HEK293 (cell line): ENCODE data around the gene ARHGAP28.
A peak's percentile ranks its signal among the peaks of the same experiment; 100 is the strongest.
"Not testable (repeated sequence)": the region's sequence is repeated elsewhere in the genome, so short reads cannot be mapped to it uniquely, and the experiment has no call there.

ENCODE experiments used
- CTCF ChIA-PET: fragments of 350-600 bp; formaldehyde crosslinking; extraction: SDS; loops from one replicate; lab custom pipeline; 2021; ENCODE audit warnings: antibody characterized with exemption; lab: Yijun Ruan, JAX
- POLR2A ChIA-PET: fragments of 300-600 bp; formaldehyde crosslinking; extraction: SDS; loops from one replicate; lab custom pipeline; 2020; ENCODE audit warnings: antibody characterized with exemption, inconsistent platforms; lab: Yijun Ruan, JAX
- H3K27ac ChIP-seq: fragments of 200-500 bp; sonication (Bioruptor generic); 2 replicates; pipeline ENCODE4 v1.5.1; 2014; ENCODE audit warnings: low read depth, low read length, control low read depth, inconsistent platforms; ENCODE audit errors: extremely low read depth
- H3K36me3 ChIP-seq, 2 experiments: fragments of 200-500 bp in 1 of 2; sonication (Bioruptor generic) in 1 of 2; 1 replicate in 1 of 2; 2 replicates in 1 of 2; pipeline ENCODE4 v1.5.1; 2014 to 2017; ENCODE audit warnings: inconsistent platforms in 2 of 2, low read length in 2 of 2; ENCODE audit not compliant: control insufficient read depth in 2 of 2, insufficient read depth in 1 of 2
- H3K4me1 ChIP-seq: fragments of 200-500 bp; sonication (Bioruptor generic); 2 replicates; pipeline ENCODE4 v1.5.1; 2014; ENCODE audit warnings: mild to moderate bottlenecking, low read length, inconsistent platforms; ENCODE audit not compliant: control insufficient read depth, insufficient read depth
- H3K4me3 ChIP-seq: 2 replicates; pipeline ENCODE4 v1.5.1; 2011; ENCODE audit warnings: low read depth, mild to moderate bottlenecking, control low read depth, low read length, moderate library complexity
- H3K9me3 ChIP-seq: fragments of 200-500 bp; sonication (Bioruptor generic); 2 replicates; pipeline ENCODE4 v1.5.1; 2014; ENCODE audit warnings: low read depth, low read length, inconsistent platforms; ENCODE audit not compliant: control insufficient read depth, insufficient read depth
- KLF10 ChIP-seq: fragments of 450-650 bp; IDR thresholded peaks from 2 replicates; pipeline ENCODE4 v1.5.1; 2018; ENCODE audit warnings: missing biosample characterization, mild to moderate bottlenecking, missing genetic modification characterization
- OSR2 ChIP-seq: fragments of 450-650 bp; formaldehyde crosslinking; IDR thresholded peaks from 2 replicates; pipeline ENCODE4 v1.5.1; 2016; ENCODE audit warnings: missing biosample characterization, missing genetic modification characterization
- ZBTB10 ChIP-seq: fragments of 450-650 bp; formaldehyde crosslinking; IDR thresholded peaks from 2 replicates; pipeline ENCODE4 v1.5.1; 2016; ENCODE audit warnings: missing biosample characterization, missing genetic modification characterization
- ZNF114 ChIP-seq: fragments of 450-650 bp; formaldehyde crosslinking; IDR thresholded peaks from 2 replicates; pipeline ENCODE4 v1.5.0; 2017; ENCODE audit warnings: missing biosample characterization, missing genetic modification characterization
- ZNF132 ChIP-seq: fragments of 450-650 bp; formaldehyde crosslinking; IDR thresholded peaks from 2 replicates; pipeline ENCODE4 v1.5.1; 2017; ENCODE audit warnings: missing biosample characterization, missing genetic modification characterization, borderline replicate concordance
- ZNF146 ChIP-seq: fragments of 450-650 bp; formaldehyde crosslinking; IDR thresholded peaks from 2 replicates; pipeline ENCODE4 v1.5.1; 2016; ENCODE audit warnings: missing biosample characterization, missing genetic modification characterization
- ZNF24 ChIP-seq: fragments of 450-650 bp; formaldehyde crosslinking; IDR thresholded peaks from 2 replicates; pipeline ENCODE4 v1.5.1; 2016; ENCODE audit warnings: missing biosample characterization, missing genetic modification characterization
- ZNF280D ChIP-seq: fragments of 450-650 bp; formaldehyde crosslinking; IDR thresholded peaks from 2 replicates; pipeline ENCODE4 v1.5.1; 2016; ENCODE audit warnings: missing biosample characterization, missing genetic modification characterization
- ZNF341 ChIP-seq: fragments of 450-650 bp; formaldehyde crosslinking; IDR thresholded peaks from 2 replicates; pipeline ENCODE4; 2016; ENCODE audit warnings: low read depth, missing biosample characterization, missing genetic modification characterization
- ZNF350 ChIP-seq: fragments of 450-650 bp; formaldehyde crosslinking; IDR thresholded peaks from 2 replicates; pipeline ENCODE4 v1.5.0; 2017; ENCODE audit warnings: missing biosample characterization, mild to moderate bottlenecking, missing genetic modification characterization
- ZNF433 ChIP-seq: fragments of 450-650 bp; formaldehyde crosslinking; IDR thresholded peaks from 2 replicates; pipeline ENCODE4 v1.5.1; 2016; ENCODE audit warnings: missing biosample characterization, missing genetic modification characterization, low read depth
- ZNF488 ChIP-seq: fragments of 450-650 bp; formaldehyde crosslinking; IDR thresholded peaks from 2 replicates; pipeline ENCODE4 v1.5.1; 2016; ENCODE audit warnings: missing biosample characterization, missing genetic modification characterization
- ZNF580 ChIP-seq: fragments of 450-650 bp; formaldehyde crosslinking; IDR thresholded peaks from 2 replicates; pipeline ENCODE4 v1.5.1; 2016; ENCODE audit warnings: missing biosample characterization, missing genetic modification characterization
- ZNF792 ChIP-seq: fragments of 450-650 bp; formaldehyde crosslinking; IDR thresholded peaks from 2 replicates; pipeline ENCODE4 v1.5.1; 2016; ENCODE audit warnings: missing biosample characterization, missing genetic modification characterization
- ZSCAN4 ChIP-seq: fragments of 450-650 bp; formaldehyde crosslinking; IDR thresholded peaks from 2 replicates; pipeline ENCODE4 v1.5.1; 2017; ENCODE audit warnings: missing biosample characterization, missing genetic modification characterization

Gene ARHGAP28

DNA sequence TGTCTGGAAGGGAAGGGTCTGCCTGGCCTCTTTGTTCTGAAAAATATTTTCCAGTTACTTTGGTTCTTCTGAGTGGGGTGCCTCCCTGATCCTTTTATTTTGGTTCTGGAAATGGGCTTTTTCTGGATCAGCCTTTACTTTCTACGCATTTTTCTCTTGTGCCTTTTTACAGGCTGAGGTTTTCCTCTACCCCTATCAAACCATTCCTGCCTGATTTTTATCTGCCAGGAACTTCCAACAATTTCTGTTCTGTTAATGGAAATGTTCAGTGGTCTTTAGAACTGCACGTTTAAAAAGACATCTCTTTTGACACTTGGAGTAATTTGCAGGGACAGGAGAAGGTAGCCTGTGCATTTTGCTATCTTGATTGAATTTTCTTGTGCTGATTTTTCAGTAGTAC, 113.8 kb downstream of the ARHGAP28 start:
- no peak overlapping the region for H3K27ac ChIP-seq
- no peak for TF ChIP-seq ZNF24 (tag by site-specific recombination)
- TF ChIP-seq ZNF280D (tag by site-specific recombination), result no peak
- no peak for TF ChIP-seq ZNF792 (tag by site-specific recombination)
- no peak for TF ChIP-seq ZNF433 (tag by site-specific recombination)
- TF ChIP-seq, all 188 proteins: peak for 0
- peaks cover 3% of the 10 kb centered on the region; the same call in 1 of the 2 replicates for H3K4me1 ChIP-seq
- no peaks in the 10 kb centered on the region for H3K36me3 ChIP-seq
- ChIA-PET POLR2A (no interaction called here), CTCF (no interaction called here)
- H3K9me3 ChIP-seq, result no peaks in the 10 kb centered on the region
- no peak overlapping the region for H3K4me3 ChIP-seq

GRCh38 chr18:6845521-6845920, 116.0 kb downstream of the ARHGAP28 start:
- H3K36me3 ChIP-seq, H3K4me3 ChIP-seq: not testable (repeated sequence)
- peak; percentile 64; the same call in 1 of the 2 replicates for TF ChIP-seq ZNF580 (tag by site-specific recombination)
- TF ChIP-seq ZNF146 (tag by site-specific recombination), result peak; percentile 69
- TF ChIP-seq, all 188 proteins: peak for 2; not testable (repeated sequence) for 186
- H3K27ac ChIP-seq, H3K4me1 ChIP-seq, H3K9me3 ChIP-seq, POLR2A ChIA-PET: not testable (repeated sequence)
- CTCF ChIA-PET, result interaction anchor here (0.7 kb wide), 1 partner anchor 1110 kb away, joined by 3 read pairs; no protein-coding TSS in a partner anchor

GRCh38 chr18:6850396-6850795, 120.9 kb downstream of the ARHGAP28 start:
- H3K4me1 ChIP-seq, result no peaks in the 10 kb centered on the region; the same call in 1 of the 2 replicates
- CTCF ChIA-PET, result no interaction called here
- no peaks in the 10 kb centered on the region for H3K9me3 ChIP-seq
- TF ChIP-seq ZNF350 (tag by site-specific recombination), result no peak
- no peak for TF ChIP-seq ZNF132 (tag by site-specific recombination)
- TF ChIP-seq ZNF114, result no peak
- no peak for TF ChIP-seq ZNF488 (tag by site-specific recombination)
- TF ChIP-seq ZNF341, result no peak
- no peak for TF ChIP-seq OSR2
- no peak for TF ChIP-seq ZSCAN4 (tag by site-specific recombination)
- TF ChIP-seq ZBTB10 (tag by site-specific recombination), result no peak
- no peak for TF ChIP-seq KLF10 (tag by site-specific recombination)
- POLR2A ChIA-PET, result no interaction called here
- H3K27ac ChIP-seq, result no peak overlapping the region
- no peaks in the 10 kb centered on the region for H3K36me3 ChIP-seq
- no peak overlapping the region for H3K4me3 ChIP-seq
